ENCODE results near the gene RND3.

DNA sequence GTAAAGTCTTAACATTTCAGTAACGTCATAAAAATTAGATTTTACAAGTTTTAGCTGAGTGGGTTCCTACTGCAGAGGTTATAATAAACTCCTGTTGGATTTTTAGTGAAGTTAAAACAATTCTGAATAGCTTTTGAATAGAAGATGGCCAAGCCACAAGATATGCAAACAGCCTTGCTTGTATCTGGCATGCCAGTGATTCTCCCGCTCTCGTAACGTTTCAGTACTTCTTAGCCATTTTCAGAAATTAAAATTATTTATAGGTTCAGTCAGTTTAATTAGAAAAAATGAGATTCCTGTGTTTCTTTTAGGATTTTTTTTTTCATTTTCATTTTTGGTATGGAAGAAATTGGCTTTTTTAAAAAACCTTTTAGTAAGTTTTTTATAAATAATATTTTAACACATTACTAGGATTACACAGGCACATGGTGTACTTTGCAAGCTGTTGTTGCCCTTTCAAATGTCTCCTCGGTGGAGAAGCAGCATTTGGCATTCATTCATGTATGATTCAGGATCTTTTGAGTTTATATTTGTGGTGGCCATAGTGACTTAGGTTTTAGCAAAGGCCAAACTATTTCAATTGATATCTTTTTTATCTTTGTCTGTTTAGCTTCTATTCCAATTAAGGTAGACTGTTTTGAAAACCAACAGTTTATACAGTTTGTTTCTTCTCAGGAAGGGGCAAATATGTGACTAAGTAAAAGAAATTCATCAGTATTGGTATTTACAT is 30.6 kb upstream of the RND3 start:
- TF ChIP-seq, protein P1, sequence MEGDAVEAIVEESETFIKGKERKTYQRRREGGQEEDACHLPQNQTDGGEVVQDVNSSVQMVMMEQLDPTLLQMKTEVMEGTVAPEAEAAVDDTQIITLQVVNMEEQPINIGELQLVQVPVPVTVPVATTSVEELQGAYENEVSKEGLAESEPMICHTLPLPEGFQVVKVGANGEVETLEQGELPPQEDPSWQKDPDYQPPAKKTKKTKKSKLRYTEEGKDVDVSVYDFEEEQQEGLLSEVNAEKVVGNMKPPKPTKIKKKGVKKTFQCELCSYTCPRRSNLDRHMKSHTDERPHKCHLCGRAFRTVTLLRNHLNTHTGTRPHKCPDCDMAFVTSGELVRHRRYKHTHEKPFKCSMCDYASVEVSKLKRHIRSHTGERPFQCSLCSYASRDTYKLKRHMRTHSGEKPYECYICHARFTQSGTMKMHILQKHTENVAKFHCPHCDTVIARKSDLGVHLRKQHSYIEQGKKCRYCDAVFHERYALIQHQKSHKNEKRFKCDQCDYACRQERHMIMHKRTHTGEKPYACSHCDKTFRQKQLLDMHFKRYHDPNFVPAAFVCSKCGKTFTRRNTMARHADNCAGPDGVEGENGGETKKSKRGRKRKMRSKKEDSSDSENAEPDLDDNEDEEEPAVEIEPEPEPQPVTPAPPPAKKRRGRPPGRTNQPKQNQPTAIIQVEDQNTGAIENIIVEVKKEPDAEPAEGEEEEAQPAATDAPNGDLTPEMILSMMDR (IDR thresholded peaks at IDR 0.05), result no peak
- TF ChIP-seq POLR2A (IDR thresholded peaks at IDR 0.05), result no peak
